Osteoblast (primary cell): ENCODE results near the gene HSPA12B. TPM values are rescaled to one million over a fixed set of nuclear protein-coding genes. Genes with fewer than 3 reads are reported as not detected.

Experiments used
- DNase-seq: peaks from one replicate; pipeline ENCODE4 v3.0.0; 2011; ENCODE audit warnings: low spot score, mixed read lengths; ENCODE audit not compliant: insufficient read length; ENCODE audit errors: missing footprints
- H2AFZ ChIP-seq: 2 replicates; pipeline ENCODE4 v1.6.0; 2011; ENCODE audit warnings: mild to moderate bottlenecking, low read length
- H3K27ac ChIP-seq: 2 replicates; pipeline ENCODE4 v1.5.1; 2011; ENCODE audit warnings: mild to moderate bottlenecking, low read depth, low read length, moderate library complexity
- H3K27me3 ChIP-seq: 2 replicates; pipeline ENCODE4 v1.6.0; 2012; ENCODE audit warnings: mild to moderate bottlenecking, control low read depth, inconsistent platforms, low read length, moderate library complexity; ENCODE audit not compliant: insufficient read depth
- H3K36me3 ChIP-seq: 2 replicates; pipeline ENCODE4 v1.5.1; 2011; ENCODE audit warnings: mild to moderate bottlenecking, low read length, control low read depth, moderate library complexity; ENCODE audit not compliant: insufficient read depth
- H3K4me1 ChIP-seq: 2 replicates; pipeline ENCODE4 v1.5.1; 2011; ENCODE audit warnings: mild to moderate bottlenecking, low read length, control low read depth, moderate library complexity; ENCODE audit not compliant: insufficient read depth
- H3K4me2 ChIP-seq: 2 replicates; pipeline ENCODE4 v1.6.0; 2011; ENCODE audit warnings: mild to moderate bottlenecking, low read length; ENCODE audit not compliant: insufficient read depth
- H3K4me3 ChIP-seq: fragments of 200-600 bp; sonication (generic); 3 replicates; pipeline ENCODE4 v1.5.1; 2012; ENCODE audit warnings: mild to moderate bottlenecking, low read length, inconsistent platforms; ENCODE audit not compliant: insufficient read depth
- H3K79me2 ChIP-seq: 2 replicates; pipeline ENCODE4 v1.6.0; 2012; ENCODE audit warnings: mild to moderate bottlenecking, low read length, control low read depth, inconsistent platforms; ENCODE audit not compliant: insufficient read depth
- H3K9me3 ChIP-seq: 2 replicates; pipeline ENCODE4 v1.5.1; 2011; ENCODE audit warnings: low read depth, low read length, control low read depth
- H4K20me1 ChIP-seq: 2 replicates; pipeline ENCODE4 v1.6.0; 2012; ENCODE audit warnings: mild to moderate bottlenecking, low read length, control low read depth; ENCODE audit not compliant: insufficient read depth
- CTCF ChIP-seq: IDR thresholded peaks from 2 replicates; pipeline ENCODE4 v1.5.1; 2011; ENCODE audit warnings: mild to moderate bottlenecking, low read depth, low read length, moderate library complexity; ENCODE audit errors: extremely low read depth
- total RNA-seq: library from RNA; depleted of rRNA; stranded (reverse); fragments of >200 nt; gene quantifications from 2 replicates; pipeline ENCODE4 v1.2.3, GENCODE V29; 2012

HSPA12B gene
- total RNA-seq, 1 donor: not detected

DNA sequence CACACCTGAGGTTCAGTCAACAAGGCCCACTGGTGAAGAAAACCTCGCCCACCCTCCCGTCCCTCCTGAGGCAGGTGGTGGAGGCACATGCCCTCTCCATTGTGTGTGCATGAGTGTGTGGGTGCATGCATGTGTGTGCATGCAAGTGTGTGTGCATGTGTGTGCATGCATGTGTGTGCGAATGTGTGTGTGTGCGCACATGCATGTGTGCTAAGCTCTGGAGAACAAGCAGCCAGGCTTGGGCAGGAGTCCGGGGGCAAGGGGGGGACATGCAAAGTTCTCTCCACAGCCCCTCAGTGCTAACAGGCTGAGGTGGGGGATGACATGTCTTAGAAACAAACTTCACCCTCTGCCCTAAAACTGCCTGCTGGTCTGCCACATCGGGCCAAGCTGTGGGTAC lies 3.1 kb upstream of the HSPA12B start:
- no peak overlapping the region for H3K27ac ChIP-seq
- no peak overlapping the region for H3K4me3 ChIP-seq
- no peaks in the 10 kb centered on the region for H4K20me1 ChIP-seq
- no peak overlapping the region for H2AFZ ChIP-seq
- H3K79me2 ChIP-seq: no peaks in the 10 kb centered on the region
- H3K9me3 ChIP-seq: no peaks in the 10 kb centered on the region
- no peak overlapping the region for H3K4me2 ChIP-seq
- no peak for DNase-seq
- TF ChIP-seq CTCF: no peak
- H3K27me3 ChIP-seq: peaks cover 33% of the 10 kb centered on the region
- H3K4me1 ChIP-seq: peaks cover 11% of the 10 kb centered on the region
- H3K36me3 ChIP-seq: no peaks in the 10 kb centered on the region

DNA sequence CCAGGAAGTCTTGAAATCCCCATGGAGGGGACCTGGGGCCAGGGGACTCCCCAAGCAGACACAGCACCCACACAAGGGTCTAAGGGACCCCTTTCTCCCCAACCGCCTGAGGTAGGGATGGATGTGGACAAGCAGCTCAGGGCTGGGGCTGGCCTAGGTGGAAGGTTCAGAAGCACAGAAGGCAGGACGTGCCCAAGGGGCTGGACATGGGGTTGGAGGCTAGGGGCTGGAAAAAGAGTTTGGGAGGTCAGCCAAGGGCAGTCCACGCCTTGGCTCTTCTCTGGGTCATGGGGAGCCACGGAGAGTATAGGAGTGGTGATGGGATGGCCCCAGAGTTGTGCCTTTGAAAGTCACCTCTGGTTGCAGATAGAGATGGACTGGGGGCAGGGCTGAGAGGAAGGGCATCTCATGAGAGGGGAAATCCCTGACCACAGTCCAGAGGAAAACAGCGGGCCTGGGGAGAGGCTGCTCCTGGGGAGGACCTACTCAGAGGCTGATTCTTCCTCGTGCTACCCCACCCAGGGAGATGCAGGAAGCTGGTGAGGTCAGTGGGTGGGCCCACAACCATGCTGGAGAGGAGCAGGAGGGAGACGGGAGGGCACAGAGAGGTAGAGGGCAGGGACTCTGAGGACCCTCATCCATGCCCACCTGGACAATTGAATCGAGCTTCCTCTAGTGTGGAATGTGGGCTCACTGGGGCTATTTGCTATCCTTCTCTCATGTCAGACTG lies 2.5 kb upstream of the HSPA12B start:
- DNase-seq: peak; percentile 50
- no peaks in the 10 kb centered on the region for H3K36me3 ChIP-seq
- TF ChIP-seq CTCF: no peak
- no peaks in the 10 kb centered on the region for H3K9me3 ChIP-seq
- peaks cover 35% of the 10 kb centered on the region for H3K27me3 ChIP-seq
- no peaks in the 10 kb centered on the region for H4K20me1 ChIP-seq
- H3K4me3 ChIP-seq: no peak overlapping the region
- H3K27ac ChIP-seq: no peak overlapping the region
- no peaks in the 10 kb centered on the region for H3K79me2 ChIP-seq
- H3K4me2 ChIP-seq: no peak overlapping the region
- H3K4me1 ChIP-seq: peaks cover 11% of the 10 kb centered on the region
- H2AFZ ChIP-seq: no peak overlapping the region

- H3K36me3 ChIP-seq: no peaks in the 10 kb centered on the region
- H4K20me1 ChIP-seq: no peaks in the 10 kb centered on the region
- H3K79me2 ChIP-seq: no peaks in the 10 kb centered on the region
- H3K27ac ChIP-seq: no peak overlapping the region
- H3K4me3 ChIP-seq: no peak overlapping the region
- H3K27me3 ChIP-seq: peaks cover 37% of the 10 kb centered on the region
- peak; percentile 59 for DNase-seq
- no peak overlapping the region for H2AFZ ChIP-seq
- no peak for TF ChIP-seq CTCF
- H3K9me3 ChIP-seq: no peaks in the 10 kb centered on the region
- no peak overlapping the region for H3K4me2 ChIP-seq
- peaks cover 11% of the 10 kb centered on the region for H3K4me1 ChIP-seq
Measured at GRCh38 chr20:3730803-3731672, 1.4 kb upstream of the HSPA12B start.

- no peak for TF ChIP-seq CTCF
- peak; percentile 43 for DNase-seq
Measured at GRCh38 chr20:3731944-3732326, 550 bp upstream of the HSPA12B start.

More at GRCh38 chr20:3731944-3732326, 550 bp upstream of the HSPA12B start:
- H3K27ac ChIP-seq: no peak overlapping the region
- no peaks in the 10 kb centered on the region for H3K9me3 ChIP-seq
- no peaks in the 10 kb centered on the region for H3K36me3 ChIP-seq
- H3K4me1 ChIP-seq: peaks cover 11% of the 10 kb centered on the region
- no peak overlapping the region for H2AFZ ChIP-seq
- H3K79me2 ChIP-seq: no peaks in the 10 kb centered on the region
- no peak overlapping the region for H3K4me2 ChIP-seq
- no peaks in the 10 kb centered on the region for H4K20me1 ChIP-seq
- H3K27me3 ChIP-seq: peaks cover 37% of the 10 kb centered on the region
- H3K4me3 ChIP-seq: no peak overlapping the region
